Liver (tissue), 3 donors: ENCODE measurements around the gene CARD11.

Experiments
- CTCF ChIP-seq: fragments of 150-350 bp; IDR thresholded peaks from 2 replicates; pipeline ENCODE4 v1.5.1; 2017; ENCODE audit warnings: improper control_type of control experiment, low read depth, low read length; ENCODE audit not compliant: missing input control
- EGR1 ChIP-seq, 2 donors: IDR thresholded peaks; 2 replicates each; pipeline ENCODE4 v1.6.1; 2016 to 2018; ENCODE audit warnings: antibody characterized with exemption in 2 of 2, low read depth in 2 of 2
- MAX ChIP-seq: IDR thresholded peaks from 2 replicates; pipeline ENCODE4 v1.6.1; 2016; ENCODE audit warnings: antibody characterized with exemption
- RAD21 ChIP-seq, 2 donors: IDR thresholded peaks; 2 replicates each; pipeline ENCODE4 v1.6.1; 2016; ENCODE audit warnings: antibody characterized with exemption in 2 of 2, mild to moderate bottlenecking in 2 of 2
- TAF1 ChIP-seq: conservative IDR thresholded peaks from 2 replicates; pipeline ENCODE4 v1.6.1; 2016; ENCODE audit warnings: antibody characterized with exemption, mild to moderate bottlenecking
- YY1 ChIP-seq: IDR thresholded peaks from 2 replicates; pipeline ENCODE4 v1.6.1; 2016; ENCODE audit warnings: antibody characterized with exemption, mild to moderate bottlenecking
- donor health status: healthy.
- donor health status: healthy.

GRCh38 chr7:3033581-3033980, 10.1 kb downstream of the CARD11 start:
- TF ChIP-seq CTCF (no peak), MAX (no peak), RAD21 (IDR thresholded peaks at IDR 0.05) (no peak), EGR1 (IDR thresholded peaks at IDR 0.05; ENCODE audit: low read depth in 2 of 2) (no peak), TAF1 (no peak), YY1 (no peak)
